Glutamatergic neuron (in vitro differentiated cells): Measurements from ENCODE around the gene SUSD4. TPM values are rescaled to one million over a fixed set of nuclear protein-coding genes. Genes with fewer than 3 reads are reported as not detected.
"Not testable (repeated sequence)": the region's sequence is repeated elsewhere in the genome, so short reads cannot be mapped to it uniquely, and the experiment has no call there.

Source experiments
- DNase-seq: peaks from one replicate; pipeline ENCODE4 v3.0.0; 2022
- H3K27ac Mint-ChIP-seq: one replicate; pipeline ENCODE4 v1.8.0; 2020; ENCODE audit warnings: mild to moderate bottlenecking, mixed read lengths, inconsistent platforms; ENCODE audit not compliant: unreplicated experiment
- H3K27me3 Mint-ChIP-seq: one replicate; pipeline ENCODE4 v1.8.0; 2020; ENCODE audit warnings: mild to moderate bottlenecking, moderate library complexity, mixed read lengths, inconsistent platforms; ENCODE audit not compliant: unreplicated experiment
- H3K36me3 Mint-ChIP-seq: one replicate; pipeline ENCODE4 v1.8.0; 2020; ENCODE audit warnings: mild to moderate bottlenecking, mixed read lengths, inconsistent platforms; ENCODE audit not compliant: unreplicated experiment
- H3K4me1 Mint-ChIP-seq: one replicate; pipeline ENCODE4 v1.8.0; 2020; ENCODE audit warnings: mild to moderate bottlenecking, low read depth, mixed read lengths, inconsistent platforms; ENCODE audit not compliant: unreplicated experiment
- H3K4me3 Mint-ChIP-seq: one replicate; pipeline ENCODE4 v1.8.0; 2020; ENCODE audit warnings: mild to moderate bottlenecking, mixed read lengths, inconsistent platforms; ENCODE audit not compliant: unreplicated experiment
- H3K9me3 Mint-ChIP-seq: one replicate; pipeline ENCODE4 v1.8.0; 2020; ENCODE audit warnings: mild to moderate bottlenecking, moderate library complexity, mixed read lengths, inconsistent platforms; ENCODE audit not compliant: unreplicated experiment
- CTCF ChIP-seq: fragments of 200-600 bp; sonication (generic); IDR thresholded peaks from one replicate; pipeline ENCODE4 v1.5.0; 2021; ENCODE audit not compliant: partially characterized antibody, unreplicated experiment
- total RNA-seq: library from RNA; stranded (reverse); fragmentation: NEBNext Ultra II Directional; extraction: Animal tissue kit (Norgen Biotek cat#: 25700); gene quantifications from one replicate; pipeline ENCODE4 v1.2.1, GENCODE V29; 2021; ENCODE audit not compliant: unreplicated experiment

The SUSD4 gene
- total RNA-seq, 1 donor from 2014 or later, result 0.47 TPM

GRCh38 chr1:223405507-223405906, 41.5 kb upstream of the SUSD4 start:
- no peaks in the 10 kb centered on the region for H3K36me3 Mint-ChIP-seq
- no peaks in the 10 kb centered on the region for H3K9me3 Mint-ChIP-seq
- no peak for TF ChIP-seq CTCF
- H3K27me3 Mint-ChIP-seq, result no peaks in the 10 kb centered on the region
- H3K4me3 Mint-ChIP-seq, result no peak overlapping the region
- no peaks in the 10 kb centered on the region for H3K4me1 Mint-ChIP-seq
- DNase-seq, result no peak
- no peak overlapping the region for H3K27ac Mint-ChIP-seq

GRCh38 chr1:223403184-223403815, 39.3 kb upstream of the SUSD4 start:
- DNase-seq, result no peak
- no peaks in the 10 kb centered on the region for H3K27me3 Mint-ChIP-seq
- H3K4me3 Mint-ChIP-seq, result no peak overlapping the region
- no peaks in the 10 kb centered on the region for H3K9me3 Mint-ChIP-seq
- no peak overlapping the region for H3K27ac Mint-ChIP-seq
- no peaks in the 10 kb centered on the region for H3K36me3 Mint-ChIP-seq
- no peak for TF ChIP-seq CTCF
- no peaks in the 10 kb centered on the region for H3K4me1 Mint-ChIP-seq

GRCh38 chr1:223402790-223403142, 38.8 kb upstream of the SUSD4 start:
- Mint-ChIP-seq H3K27me3 (no peaks in the 10 kb centered on the region), H3K9me3 (no peaks in the 10 kb centered on the region), H3K36me3 (no peaks in the 10 kb centered on the region), H3K27ac (no peak overlapping the region), H3K4me3 (no peak overlapping the region), H3K4me1 (no peaks in the 10 kb centered on the region)
- no peak for TF ChIP-seq CTCF
- DNase-seq, result no peak

GRCh38 chr1:223401873-223402789, 38.2 kb upstream of the SUSD4 start:
- DNase-seq, result no peak
- Mint-ChIP-seq H3K36me3 (no peaks in the 10 kb centered on the region), H3K4me1 (no peaks in the 10 kb centered on the region), H3K9me3 (no peaks in the 10 kb centered on the region), H3K27ac (no peak overlapping the region), H3K4me3 (no peak overlapping the region), H3K27me3 (no peaks in the 10 kb centered on the region)
- no peak for TF ChIP-seq CTCF

- H3K27me3 Mint-ChIP-seq, DNase-seq, H3K9me3 Mint-ChIP-seq, H3K4me3 Mint-ChIP-seq, H3K36me3 Mint-ChIP-seq, H3K4me1 Mint-ChIP-seq, H3K27ac Mint-ChIP-seq: not testable (repeated sequence)
These were observed 35.4 kb upstream of the SUSD4 start for GRCh38 chr1:223399393-223399792.
